SK-N-SH (cell line): Measurements from ENCODE around the gene CCDC188. TPM values are rescaled to one million over a fixed set of nuclear protein-coding genes. Genes with fewer than 3 reads are reported as not detected.

Experiments used
- CTCF ChIA-PET: fragments of 300-600, 350-600 bp; formaldehyde crosslinking; extraction: SDS; loops from one replicate; lab custom pipeline; 2021; lab: Yijun Ruan, JAX
- POLR2A ChIA-PET: fragments of 350-600 bp; sonication (Branson Sonifier 250); formaldehyde crosslinking; extraction: SDS; loops from one replicate; lab custom pipeline; 2020; ENCODE audit warnings: antibody characterized with exemption, inconsistent platforms; lab: Yijun Ruan, JAX
- DNase-seq: peaks from one replicate; pipeline ENCODE4 v3.0.0; 2012
- H2AFZ ChIP-seq: fragments of 200-600 bp; sonication (generic); 2 replicates; pipeline ENCODE4 v1.8.1; 2016; ENCODE audit warnings: antibody characterized with exemption, mild to moderate bottlenecking, low read depth
- H3F3A ChIP-seq: fragments of 200-600 bp; sonication (generic); replicated peaks from 2 replicates; pipeline ENCODE3; 2016; ENCODE audit warnings: antibody characterized with exemption, mild to moderate bottlenecking; ENCODE audit not compliant: insufficient read depth
- H3K27ac ChIP-seq, 2 experiments: fragments of 200-500 bp in 1 of 2; fragments of 200-600 bp in 1 of 2; sonication (Bioruptor generic) in 1 of 2; sonication (generic), shearing (Covaris generic) in 1 of 2; 2 replicates each; pipeline versions ENCODE4 v1.5.1 to v1.6.1; 2014 to 2016; ENCODE audit warnings: low read depth in 2 of 2, inconsistent platforms in 1 of 2, low read length in 1 of 2, mild to moderate bottlenecking in 1 of 2, mixed read lengths in 1 of 2
- H3K27me3 ChIP-seq: fragments of 200-600 bp; sonication (generic), shearing (Covaris generic); 2 replicates; pipeline ENCODE4 v1.6.1; 2016; ENCODE audit warnings: mixed run types; ENCODE audit not compliant: insufficient read depth
- H3K36me3 ChIP-seq, 2 experiments: fragments of 200-500 bp in 1 of 2; fragments of 200-600 bp in 1 of 2; sonication (Bioruptor generic) in 1 of 2; sonication (generic) in 1 of 2; replicated peaks in 1 of 2; 2 replicates each; pipeline versions ENCODE3 to v1.5.1; 2014 to 2016; ENCODE audit warnings: low read length in 1 of 2, mild to moderate bottlenecking in 1 of 2; ENCODE audit not compliant: insufficient read depth in 2 of 2, control insufficient read depth in 1 of 2
- H3K4me1 ChIP-seq, 2 experiments: fragments of 200-500 bp in 1 of 2; fragments of 200-600 bp in 1 of 2; sonication (Bioruptor generic) in 1 of 2; sonication (generic), shearing (Covaris generic) in 1 of 2; 2 replicates each; pipeline versions ENCODE4 v1.5.1 to v1.6.1; 2014 to 2016; ENCODE audit warnings: low read depth in 1 of 2, low read length in 1 of 2, mixed run types in 1 of 2; ENCODE audit not compliant: insufficient read depth in 2 of 2, control insufficient read depth in 1 of 2
- H3K4me2 ChIP-seq: fragments of 200-600 bp; sonication (generic), shearing (Covaris generic); 2 replicates; pipeline ENCODE4 v1.6.1; 2017; ENCODE audit warnings: mixed run types
- H3K4me3 ChIP-seq, 2 experiments: fragments of 200-500 bp in 1 of 2; fragments of 200-600 bp in 1 of 2; sonication (Bioruptor generic) in 1 of 2; sonication (generic), shearing (Covaris generic) in 1 of 2; 2 replicates each; pipeline versions ENCODE4 v1.5.1 to v1.8.1; 2014 to 2016; ENCODE audit warnings: low read depth in 2 of 2, inconsistent platforms in 1 of 2, low read length in 1 of 2, mild to moderate bottlenecking in 1 of 2, mixed read lengths in 1 of 2, moderate library complexity in 1 of 2
- H3K79me2 ChIP-seq: fragments of 200-600 bp; sonication (generic); 2 replicates; pipeline ENCODE4 v1.8.1; 2017; ENCODE audit warnings: mild to moderate bottlenecking; ENCODE audit not compliant: insufficient read depth
- H3K9ac ChIP-seq: fragments of 200-600 bp; sonication (generic); 2 replicates; pipeline ENCODE4 v1.6.1; 2017; ENCODE audit warnings: mixed run types
- H3K9me2 ChIP-seq: fragments of 200-600 bp; sonication (generic); 2 replicates; pipeline ENCODE4 v1.6.1; 2017; ENCODE audit warnings: mixed run types
- H3K9me3 ChIP-seq: fragments of 200-600 bp; sonication (generic); 2 replicates; pipeline ENCODE4 v1.6.1; 2017; ENCODE audit warnings: mixed run types, mild to moderate bottlenecking, moderate library complexity
- H4K20me1 ChIP-seq: fragments of 200-600 bp; sonication (generic); 2 replicates; pipeline ENCODE4 v1.6.1; 2017; ENCODE audit warnings: mild to moderate bottlenecking, mixed run types; ENCODE audit not compliant: insufficient read depth
- CHD2 ChIP-seq: fragments of 150-350 bp; IDR thresholded peaks from 2 replicates; pipeline ENCODE4 v1.6.1; 2018; ENCODE audit warnings: low read length; ENCODE audit not compliant: partially characterized antibody
- FOXJ3 ChIP-seq: sonication (generic); formaldehyde crosslinking; IDR thresholded peaks from 2 replicates; pipeline ENCODE4 v1.5.1; 2020; ENCODE audit warnings: mild to moderate bottlenecking, missing genetic modification reagents
- GABPA ChIP-seq: IDR thresholded peaks from 2 replicates; pipeline ENCODE4 v1.4.0; 2012; ENCODE audit warnings: low read depth, mild to moderate bottlenecking
- JUND ChIP-seq: IDR thresholded peaks from 2 replicates; pipeline ENCODE4 v1.4.0; 2012
- MXI1 ChIP-seq: IDR thresholded peaks from 2 replicates; pipeline ENCODE4 v1.6.1; 2012; ENCODE audit warnings: mild to moderate bottlenecking, low read depth, low read length, improper control_type of control experiment
- POLR2AphosphoS5 ChIP-seq: IDR thresholded peaks from 2 replicates; pipeline ENCODE4 v1.6.1; 2012; ENCODE audit warnings: low read depth, low read length
- RCOR1 ChIP-seq: fragments of 150-350 bp; IDR thresholded peaks from 2 replicates; pipeline ENCODE4 v1.6.1; 2017; ENCODE audit warnings: antibody characterized with exemption, low read length
- RFX5 ChIP-seq: IDR thresholded peaks from 2 replicates; pipeline ENCODE4 v1.6.1; 2012; ENCODE audit warnings: mild to moderate bottlenecking, improper control_type of control experiment, low read length
- SIN3A ChIP-seq: IDR thresholded peaks from 2 replicates; pipeline ENCODE4 v1.6.1; 2012; ENCODE audit warnings: low read depth, mild to moderate bottlenecking, low read length, moderate library complexity, borderline replicate concordance
- SMC3 ChIP-seq: IDR thresholded peaks from 2 replicates; pipeline ENCODE4 v1.6.1; 2012; ENCODE audit warnings: low read depth, low read length, improper control_type of control experiment
- TAF1 ChIP-seq: IDR thresholded peaks from 2 replicates; pipeline ENCODE4 v1.6.1; 2012; ENCODE audit warnings: low read depth, mild to moderate bottlenecking, low read length, moderate library complexity, borderline replicate concordance
- TCF12 ChIP-seq: IDR thresholded peaks from 2 replicates; pipeline ENCODE4 v1.4.0; 2012
- TEAD4 ChIP-seq: IDR thresholded peaks from 2 replicates; pipeline ENCODE4 v1.4.0; 2012; ENCODE audit warnings: mild to moderate bottlenecking, borderline replicate concordance; ENCODE audit not compliant: insufficient read depth
- WGBS: methylation state at CpG from one replicate; pipeline ENCODE4 v1.1.6; 2017; ENCODE audit warnings: low lambda C conversion rate; 5-methylcytosine and 5-hydroxymethylcytosine counted together
- polyA plus RNA-seq, 3 experiments: library from polyadenylated mRNA; depleted of rRNA; stranded (reverse); fragments of >200 nt; gene quantifications; 2 replicates each; pipeline ENCODE4 v1.2.3, GENCODE V29; 2012
- TF ChIP-seq, protein P1 (sequence below): IDR thresholded peaks from 2 replicates; pipeline ENCODE4; 2012
- TF ChIP-seq, protein P2 (sequence below): fragments of 200-600 bp; sonication (generic); IDR thresholded peaks from 2 replicates; pipeline ENCODE4 v1.6.1; 2017; ENCODE audit warnings: antibody characterized with exemption, mild to moderate bottlenecking, moderate library complexity
- TF ChIP-seq, protein P3 (sequence below): IDR thresholded peaks from 2 replicates; pipeline ENCODE4 v1.4.0; 2012; ENCODE audit warnings: low read depth

The CCDC188 gene
- polyA plus RNA-seq, 1 of the 3 experiments (the other 2 are of a cell fraction) = 21.1 TPM

GRCh38 chr22:20155330-20156041, 4.6 kb upstream of the CCDC188 start:
- CTCF ChIA-PET = interaction anchor here (0.6 to 5.1 kb wide), 19 partner anchors 10 to 238 kb away, joined by 3 to 87 read pairs (median 5); partner anchors contain the start of genes DGCR6L and ZNF74
- Histone ChIP-seq H2AFZ (0 out of 2 replicates have a peak overlapping the region, but pooled peaks have one; percentile 65), H3K9me3 (no peaks in the 10 kb centered on the region), H3K9me2 (no peaks in the 10 kb centered on the region), H3K79me2 (peaks cover 4% of the 10 kb centered on the region; the same call in 1 of the 2 replicates), H3K36me3 (peaks cover 0 to 2% of the 10 kb centered on the region in 2 experiments), H3K4me1 (peaks cover 0 to 35% of the 10 kb centered on the region in 2 experiments; a peak in 1 of 4 replicates), H4K20me1 (no peaks in the 10 kb centered on the region)
- peak; percentile 69; the same call in 1 of the 2 replicates for TF ChIP-seq RFX5
- peak; percentile 99 for TF ChIP-seq MXI1
- 0 out of 2 replicates have a peak, but pooled peaks have one; percentile 35 for TF ChIP-seq POLR2AphosphoS5
- TF ChIP-seq CHD2 = peak; percentile 39
- no peak for TF ChIP-seq JUND
- TF ChIP-seq, protein P1, sequence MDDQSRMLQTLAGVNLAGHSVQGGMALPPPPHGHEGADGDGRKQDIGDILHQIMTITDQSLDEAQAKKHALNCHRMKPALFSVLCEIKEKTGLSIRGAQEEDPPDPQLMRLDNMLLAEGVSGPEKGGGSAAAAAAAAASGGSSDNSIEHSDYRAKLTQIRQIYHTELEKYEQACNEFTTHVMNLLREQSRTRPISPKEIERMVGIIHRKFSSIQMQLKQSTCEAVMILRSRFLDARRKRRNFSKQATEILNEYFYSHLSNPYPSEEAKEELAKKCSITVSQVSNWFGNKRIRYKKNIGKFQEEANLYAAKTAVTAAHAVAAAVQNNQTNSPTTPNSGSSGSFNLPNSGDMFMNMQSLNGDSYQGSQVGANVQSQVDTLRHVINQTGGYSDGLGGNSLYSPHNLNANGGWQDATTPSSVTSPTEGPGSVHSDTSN = no peak
- peak; percentile 54; the same call in 1 of the 2 replicates for TF ChIP-seq RCOR1
- TF ChIP-seq SIN3A = peak; percentile 74; the same call in 1 of the 2 replicates
- TF ChIP-seq, protein P2, sequence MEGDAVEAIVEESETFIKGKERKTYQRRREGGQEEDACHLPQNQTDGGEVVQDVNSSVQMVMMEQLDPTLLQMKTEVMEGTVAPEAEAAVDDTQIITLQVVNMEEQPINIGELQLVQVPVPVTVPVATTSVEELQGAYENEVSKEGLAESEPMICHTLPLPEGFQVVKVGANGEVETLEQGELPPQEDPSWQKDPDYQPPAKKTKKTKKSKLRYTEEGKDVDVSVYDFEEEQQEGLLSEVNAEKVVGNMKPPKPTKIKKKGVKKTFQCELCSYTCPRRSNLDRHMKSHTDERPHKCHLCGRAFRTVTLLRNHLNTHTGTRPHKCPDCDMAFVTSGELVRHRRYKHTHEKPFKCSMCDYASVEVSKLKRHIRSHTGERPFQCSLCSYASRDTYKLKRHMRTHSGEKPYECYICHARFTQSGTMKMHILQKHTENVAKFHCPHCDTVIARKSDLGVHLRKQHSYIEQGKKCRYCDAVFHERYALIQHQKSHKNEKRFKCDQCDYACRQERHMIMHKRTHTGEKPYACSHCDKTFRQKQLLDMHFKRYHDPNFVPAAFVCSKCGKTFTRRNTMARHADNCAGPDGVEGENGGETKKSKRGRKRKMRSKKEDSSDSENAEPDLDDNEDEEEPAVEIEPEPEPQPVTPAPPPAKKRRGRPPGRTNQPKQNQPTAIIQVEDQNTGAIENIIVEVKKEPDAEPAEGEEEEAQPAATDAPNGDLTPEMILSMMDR = no peak
- no peak for TF ChIP-seq TEAD4
- TF ChIP-seq TCF12 = peak; percentile 31; the same call in 1 of the 2 replicates
- TF ChIP-seq, protein P3, sequence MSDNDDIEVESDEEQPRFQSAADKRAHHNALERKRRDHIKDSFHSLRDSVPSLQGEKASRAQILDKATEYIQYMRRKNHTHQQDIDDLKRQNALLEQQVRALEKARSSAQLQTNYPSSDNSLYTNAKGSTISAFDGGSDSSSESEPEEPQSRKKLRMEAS = peak; percentile 87
- peak; percentile 73 for TF ChIP-seq GABPA
- TF ChIP-seq FOXJ3 (CRISPR knock-in tag) = no peak
- TF ChIP-seq SMC3 = 0 out of 2 replicates have a peak, but pooled peaks have one; percentile 5
- no peak for TF ChIP-seq TAF1
- TF ChIP-seq, all 33 proteins: peak for 10
- Histone ChIP-seq H3K4me2 (peak overlapping the region; percentile 96), H3K4me3 (peak overlapping the region; percentile 61 to 66), H3K9ac (peak overlapping the region; percentile 80), H3K27ac (peak overlapping the region; percentile 30 to 83; a peak in 3 of 4 replicates), H3K27me3 (no peaks in the 10 kb centered on the region), H3F3A (peaks cover 8% of the 10 kb centered on the region)
- POLR2A ChIA-PET = no interaction called here
- DNase-seq = peak; percentile 96
- 35% methylated on average over 13 of the region's 30 CpGs for WGBS
